EH (cell line): ENCODE data around the gene ASIC4.
A peak's percentile ranks its signal among the peaks of the same experiment; 100 is the strongest.

Source experiments
- DNase-seq: peaks from one replicate; pipeline ENCODE4 v3.0.0-alpha.2; 2015; ENCODE audit warnings: low read depth

ASIC4 gene

DNA sequence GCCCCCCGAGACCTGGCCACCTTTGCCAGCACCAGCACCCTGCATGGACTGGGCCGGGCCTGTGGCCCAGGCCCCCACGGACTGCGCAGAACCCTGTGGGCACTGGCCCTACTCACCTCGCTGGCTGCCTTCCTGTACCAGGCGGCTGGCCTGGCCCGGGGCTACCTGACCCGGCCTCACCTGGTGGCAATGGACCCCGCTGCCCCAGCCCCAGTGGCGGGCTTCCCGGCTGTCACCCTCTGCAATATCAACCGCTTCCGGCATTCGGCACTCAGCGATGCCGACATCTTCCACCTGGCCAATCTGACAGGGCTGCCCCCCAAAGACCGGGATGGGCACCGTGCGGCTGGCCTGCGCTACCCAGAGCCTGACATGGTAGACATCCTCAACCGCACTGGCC, 554 bp downstream of the ASIC4 start:
- DNase-seq: no peak

DNA sequence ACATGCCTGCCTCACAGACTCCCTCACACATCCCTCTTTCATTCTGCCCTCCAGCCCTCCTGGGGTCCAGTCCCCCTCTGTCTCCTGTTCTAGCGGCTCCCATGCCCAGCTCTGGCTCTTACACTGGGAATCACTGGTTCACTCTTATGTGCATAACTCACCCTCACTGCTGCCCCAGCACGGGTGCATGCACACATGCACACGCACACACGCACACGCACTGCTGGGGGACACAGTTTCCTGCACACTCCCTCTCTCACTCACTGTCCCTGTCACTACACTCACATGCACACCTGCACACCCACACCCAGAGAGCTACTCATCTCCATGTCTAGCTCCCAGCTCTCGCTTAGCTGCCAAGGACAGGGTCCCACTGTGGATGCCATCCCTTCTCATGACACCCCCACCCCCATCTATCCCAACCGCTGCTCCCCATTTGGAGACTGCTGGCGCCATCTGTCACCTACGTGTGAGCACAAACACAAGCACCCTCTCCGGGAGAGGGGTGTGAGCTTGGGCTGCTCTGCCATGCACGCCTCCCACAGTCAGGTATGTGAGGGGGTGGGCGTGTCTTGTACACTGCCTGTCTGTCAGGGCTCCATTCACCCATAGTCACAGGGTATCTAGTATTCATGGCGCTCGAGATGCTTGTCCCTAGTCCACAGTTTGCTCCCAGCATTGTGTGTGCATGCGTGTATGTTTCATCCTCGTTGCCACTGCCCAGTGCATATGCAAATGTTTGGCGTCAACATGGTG, 1.8 kb downstream of the ASIC4 start:
- no peak for DNase-seq

DNA sequence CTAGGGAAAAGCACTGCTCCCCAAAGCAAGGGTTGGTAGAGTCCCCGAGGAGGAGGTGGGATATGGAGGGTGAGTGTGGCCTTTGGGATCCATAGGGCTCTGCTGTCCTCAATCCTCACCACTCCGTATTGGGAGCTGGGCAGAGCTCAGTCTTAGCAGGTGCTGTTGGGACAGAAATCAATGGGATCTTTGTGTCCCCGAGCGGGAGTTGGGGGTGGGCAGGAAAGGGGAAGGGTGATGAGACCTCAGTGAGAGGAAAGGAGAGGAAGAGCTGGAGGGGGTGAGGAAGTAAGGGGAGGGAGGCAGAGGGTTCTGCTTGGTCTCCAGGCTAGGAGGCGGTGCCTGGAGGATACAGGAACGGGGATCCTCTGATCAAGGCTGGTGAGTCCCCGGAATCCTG, 2.6 kb downstream of the ASIC4 start:
- DNase-seq: no peak

DNA sequence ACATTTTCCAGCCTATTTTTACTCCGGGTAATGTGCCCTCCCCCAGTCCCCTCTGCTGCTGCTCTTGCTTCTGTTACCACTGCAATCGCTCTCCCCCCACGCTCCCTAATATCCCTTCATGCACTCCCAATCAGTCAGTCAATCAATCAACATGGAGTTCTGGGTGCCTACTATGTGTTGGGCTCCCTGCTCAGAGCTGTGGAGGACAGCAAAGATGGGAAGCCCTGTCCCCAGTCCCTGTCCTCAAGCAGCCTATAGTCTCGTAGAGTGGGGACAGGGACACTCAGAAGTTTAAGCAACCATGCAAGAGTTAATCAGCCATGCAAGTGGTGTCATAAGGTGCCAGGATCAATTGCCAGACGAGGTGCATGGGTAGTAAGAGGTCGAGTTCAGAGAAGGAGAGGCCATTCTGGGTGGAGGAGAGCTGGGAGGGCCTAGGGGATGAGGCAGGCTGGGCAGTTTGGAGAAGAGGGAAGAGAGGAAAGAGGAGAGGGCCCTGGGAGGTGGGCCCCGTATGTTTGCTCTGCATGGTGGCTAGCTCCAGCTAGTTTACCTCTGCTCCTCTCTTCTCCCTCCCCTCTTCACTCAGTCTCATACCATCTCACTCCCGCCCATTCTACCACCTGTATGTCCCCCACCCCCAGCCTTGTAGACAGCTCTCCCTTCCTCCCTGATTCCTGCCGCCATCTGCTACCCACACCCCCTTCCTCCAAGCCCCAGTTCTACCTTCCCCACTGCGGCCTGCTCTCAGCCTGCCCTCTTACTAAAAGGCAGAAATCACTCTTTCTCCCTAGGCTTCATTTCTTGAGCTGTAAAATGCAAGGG, 3.9 kb downstream of the ASIC4 start:
- no peak for DNase-seq

DNA sequence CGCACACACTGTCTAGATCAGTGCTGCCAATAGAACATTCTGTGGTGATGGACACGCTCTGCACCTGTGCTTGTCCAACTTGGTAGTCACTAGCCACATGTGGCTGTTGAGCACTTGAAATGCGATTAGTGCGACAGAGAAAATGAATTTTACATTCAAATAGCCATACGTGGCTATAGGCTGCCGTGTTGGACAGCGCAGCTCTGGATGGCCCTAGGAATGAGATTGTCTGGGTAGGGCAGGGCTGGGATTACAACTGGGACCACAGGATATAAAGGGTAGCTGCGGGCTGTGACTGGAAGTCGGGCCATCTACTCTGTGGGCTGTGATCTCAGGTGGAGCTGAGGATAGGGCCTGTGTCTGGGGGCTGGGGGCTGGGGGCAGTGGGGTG, 5.2 kb downstream of the ASIC4 start:
- no peak for DNase-seq

DNA sequence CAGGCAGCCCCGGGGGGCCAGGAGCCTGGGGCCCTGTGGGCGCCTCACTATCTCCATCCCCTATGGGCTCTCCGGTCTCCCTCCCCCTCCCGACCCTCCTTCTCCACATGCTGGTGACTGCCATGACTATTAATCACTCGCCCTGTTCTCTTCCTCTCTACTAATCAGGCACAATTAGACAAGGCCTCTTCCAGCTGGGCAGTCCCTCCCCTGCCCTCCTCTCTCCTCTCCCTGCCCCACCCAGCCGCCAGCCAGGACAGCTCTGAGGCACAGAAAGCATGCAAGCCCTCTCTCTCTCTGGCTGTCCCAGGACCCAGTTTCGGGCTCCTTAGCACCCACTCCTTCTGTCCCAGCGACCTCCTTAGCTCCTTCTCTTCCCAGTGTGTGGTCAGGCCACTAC, 5.8 kb downstream of the ASIC4 start:
- peak; percentile 56 for DNase-seq

DNA sequence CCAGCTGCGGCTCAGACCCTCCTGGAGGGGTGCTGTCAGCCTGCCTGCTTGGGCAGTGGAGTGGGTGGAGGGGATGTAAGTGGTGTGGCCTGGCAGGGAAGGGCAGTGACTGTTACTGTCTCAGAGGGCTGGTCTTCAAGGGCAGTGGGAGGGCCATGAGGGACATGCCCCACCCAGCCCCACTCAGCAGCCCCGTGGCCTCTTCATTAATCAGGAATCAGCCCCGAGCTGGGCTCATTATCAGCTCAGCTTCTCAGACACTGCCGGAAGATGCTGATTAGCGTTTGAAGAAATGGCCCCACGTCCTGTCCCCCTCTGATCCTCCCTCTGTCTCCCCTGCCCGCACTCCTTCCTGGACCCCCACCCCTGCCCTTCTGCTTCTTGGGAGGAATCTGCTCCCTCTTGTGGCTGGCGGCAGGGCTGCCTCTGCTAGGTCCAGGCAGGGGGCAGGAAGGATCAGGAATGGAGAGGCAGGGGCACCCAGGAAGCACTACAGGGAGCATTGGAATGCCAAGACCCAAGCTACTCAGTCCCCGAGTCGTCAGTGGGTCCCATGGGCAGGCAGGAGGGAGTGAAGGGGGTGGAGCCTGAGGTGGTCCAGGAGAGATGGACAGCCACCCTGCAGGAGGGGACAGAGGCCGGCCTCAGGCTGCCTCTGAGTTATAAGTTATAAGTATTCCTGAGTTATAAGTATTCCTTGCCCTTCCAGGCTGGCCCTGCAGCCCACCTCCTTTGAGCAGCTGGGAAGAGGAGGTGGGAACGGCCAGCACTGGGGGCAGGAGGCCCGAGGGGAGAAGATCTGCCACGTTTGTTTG, 7.0 kb downstream of the ASIC4 start:
- peak; percentile 75 for DNase-seq

DNA sequence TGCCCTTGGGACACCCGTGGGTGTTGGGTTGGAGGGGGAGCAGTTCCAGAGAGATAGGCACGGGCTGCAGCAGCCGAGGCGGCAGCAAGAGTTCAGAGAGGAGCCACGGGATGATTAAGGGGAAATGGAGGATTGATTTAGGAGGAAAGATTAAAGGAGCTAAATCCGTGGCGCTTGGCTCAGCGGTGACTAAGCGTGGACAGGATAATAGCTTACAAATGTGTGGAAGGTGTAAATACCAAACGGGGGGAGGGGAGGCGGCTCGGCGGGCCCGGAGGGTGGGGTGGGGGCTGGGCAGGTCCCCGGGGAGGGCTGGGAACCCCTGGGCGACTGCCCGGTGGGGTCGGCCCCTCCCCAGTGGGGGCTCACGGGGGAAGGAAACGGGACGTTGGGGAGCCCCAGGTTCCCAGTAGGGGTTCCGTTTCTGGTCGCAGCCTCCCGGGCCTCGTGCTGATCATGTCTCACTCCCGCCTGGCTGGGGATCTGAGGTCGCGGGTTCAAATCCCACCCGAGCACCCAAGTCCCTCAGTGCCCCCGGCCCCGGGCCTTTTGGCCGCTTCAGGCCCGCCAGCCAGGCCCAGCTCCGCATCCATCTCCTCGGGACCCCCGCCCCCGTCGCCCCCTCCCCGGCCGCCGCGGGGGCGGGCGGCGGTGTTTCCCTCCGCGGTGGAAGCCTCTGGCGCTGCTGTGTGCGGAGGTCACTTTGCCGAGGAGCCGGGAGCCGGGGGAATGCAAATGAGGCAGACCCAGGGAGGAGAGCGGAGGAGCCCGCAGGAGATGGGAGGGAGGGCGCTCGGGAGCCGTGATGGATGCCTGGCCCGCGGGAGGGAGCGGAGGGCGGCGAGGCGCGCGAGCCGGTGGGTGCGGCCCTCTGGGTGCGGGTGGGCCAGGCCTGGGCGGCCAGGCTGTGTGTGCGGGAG, 8.1 kb downstream of the ASIC4 start:
- peak; percentile 88 for DNase-seq

DNA sequence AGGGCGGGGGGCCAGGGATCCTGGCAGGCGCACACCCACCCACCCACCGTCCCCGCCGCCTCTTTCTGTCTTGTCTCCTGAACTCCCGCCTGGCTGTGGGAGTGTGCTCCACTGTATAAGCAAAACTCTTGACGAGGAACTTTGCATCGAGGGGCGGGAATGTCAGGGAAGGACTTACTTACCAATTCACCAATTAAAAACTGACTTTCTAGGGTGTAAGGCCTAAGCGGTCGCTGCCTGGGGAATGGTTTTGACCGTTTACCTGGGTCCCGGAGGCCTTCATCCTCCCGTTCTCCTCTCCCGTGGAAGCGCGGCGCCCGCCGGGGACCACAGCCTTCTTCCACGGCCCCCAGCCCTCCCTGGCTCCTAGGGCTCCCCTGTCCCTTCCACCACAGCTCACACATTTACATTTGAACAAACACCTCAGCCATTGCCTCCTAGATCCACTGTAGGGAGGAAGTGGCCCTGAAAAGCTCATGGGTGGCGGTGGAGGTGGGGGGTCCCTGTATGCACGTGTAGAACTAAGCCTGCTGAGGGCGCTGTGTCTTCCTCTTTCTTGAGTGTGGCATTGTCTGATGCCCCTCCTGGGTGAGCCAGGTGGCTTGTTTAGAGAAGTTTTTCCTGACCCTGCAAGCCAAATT, 8.9 kb downstream of the ASIC4 start:
- DNase-seq: no peak

DNA sequence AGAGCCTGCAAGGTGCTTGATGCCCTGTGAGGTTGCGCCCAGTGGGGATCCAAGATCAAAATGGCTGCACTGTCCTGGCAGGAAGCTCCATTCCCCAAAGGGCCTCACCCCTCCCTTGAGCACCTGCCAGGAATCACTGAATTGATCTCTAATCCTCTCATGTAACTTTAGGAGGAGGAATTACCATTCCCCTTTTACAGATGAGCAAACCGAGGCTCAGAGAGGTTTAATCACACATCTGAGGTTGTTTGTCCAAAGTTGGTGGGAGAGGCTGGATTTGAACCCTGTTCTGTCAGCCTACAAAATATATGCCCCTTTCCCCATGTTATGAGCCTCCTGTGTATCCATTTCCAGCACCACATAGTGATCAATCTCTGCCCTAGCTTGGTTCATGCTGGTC, 10.5 kb downstream of the ASIC4 start:
- no peak for DNase-seq

DNA sequence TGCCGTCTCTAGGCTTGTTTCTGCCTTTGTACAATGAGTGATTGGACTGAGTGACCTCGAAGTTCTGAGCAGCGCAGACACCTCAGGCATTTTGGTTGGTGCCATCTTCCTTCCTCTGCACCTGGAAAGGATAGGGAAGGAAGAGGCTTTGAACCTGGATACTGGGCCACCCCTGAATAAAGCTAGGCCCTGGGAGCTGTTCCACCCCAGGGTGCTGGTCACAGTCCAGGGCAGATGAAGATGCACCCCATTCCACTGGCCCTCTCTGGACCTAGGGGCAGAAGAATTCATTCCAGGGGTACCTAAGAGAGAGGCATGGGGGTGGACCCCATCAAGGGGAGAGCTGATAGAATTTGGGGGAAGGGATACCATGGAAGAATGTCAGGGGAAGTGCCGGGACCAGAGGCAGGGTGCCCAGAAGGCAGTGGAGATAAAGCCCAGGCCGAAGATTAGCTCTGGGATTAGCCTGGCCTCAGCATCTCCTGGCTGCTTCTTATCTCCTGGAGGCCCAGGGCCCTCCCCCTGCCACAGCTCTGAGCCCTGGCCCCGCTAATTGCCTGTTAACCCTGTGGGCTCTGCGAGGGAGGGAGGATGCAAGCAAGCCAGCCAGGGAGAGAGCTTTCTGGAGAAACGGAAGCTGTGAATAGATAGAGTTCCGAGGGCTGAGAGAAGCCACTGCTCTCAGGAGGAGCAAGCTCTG, 11.4 kb downstream of the ASIC4 start:
- DNase-seq: no peak

DNA sequence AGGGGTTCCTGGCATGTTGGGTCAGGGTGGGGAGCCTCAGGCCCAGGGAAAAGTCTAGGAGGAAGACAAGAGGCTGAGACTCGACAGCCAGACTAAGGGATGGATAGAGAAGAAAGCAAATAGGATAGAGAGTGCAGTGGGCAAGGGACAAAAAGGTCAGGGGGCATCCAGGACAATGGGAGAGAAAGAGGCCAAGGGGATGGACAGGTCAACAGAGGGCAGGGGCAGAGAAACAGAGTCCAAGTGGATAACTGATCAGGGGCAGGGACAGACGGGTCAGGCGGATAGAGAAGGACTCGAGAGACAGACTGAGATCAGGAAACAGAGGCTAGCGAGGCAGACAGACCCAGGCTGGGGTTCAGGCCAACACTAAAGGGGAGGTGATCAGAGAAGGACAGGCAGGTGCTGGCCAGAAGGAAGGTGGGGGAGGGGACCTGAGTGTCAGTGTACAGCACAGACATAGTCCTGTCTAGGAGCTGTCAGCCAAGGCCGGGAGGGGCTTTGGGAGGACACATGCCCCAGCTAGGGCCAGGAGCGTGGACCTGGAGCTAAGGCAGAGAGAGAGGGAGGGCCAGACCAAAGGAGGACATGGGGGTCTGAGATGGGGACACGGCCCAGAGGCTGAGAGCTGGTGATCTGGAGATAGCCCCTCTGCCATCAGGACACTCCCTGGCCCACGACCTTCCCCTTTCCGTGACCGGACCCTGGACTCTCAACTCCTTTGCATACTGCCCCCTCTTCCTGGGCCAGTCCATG, 12.2 kb downstream of the ASIC4 start:
- DNase-seq: no peak

DNA sequence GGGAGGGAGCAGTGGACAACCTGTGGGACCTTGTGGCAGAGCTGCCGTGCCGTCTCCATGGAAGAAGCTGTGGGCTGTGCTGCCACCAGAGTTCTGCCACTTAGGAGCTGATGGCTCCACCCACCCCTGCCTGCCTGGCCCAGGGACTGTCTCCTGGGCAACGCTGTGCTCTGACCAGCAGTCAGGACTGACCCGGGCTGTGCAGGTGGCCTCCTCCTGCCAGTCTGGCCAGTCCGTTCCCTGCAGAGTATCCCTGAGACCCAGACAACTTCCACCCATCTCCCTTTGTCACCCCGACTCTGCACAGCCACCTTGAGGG, 12.8 kb downstream of the ASIC4 start:
- no peak for DNase-seq

DNA sequence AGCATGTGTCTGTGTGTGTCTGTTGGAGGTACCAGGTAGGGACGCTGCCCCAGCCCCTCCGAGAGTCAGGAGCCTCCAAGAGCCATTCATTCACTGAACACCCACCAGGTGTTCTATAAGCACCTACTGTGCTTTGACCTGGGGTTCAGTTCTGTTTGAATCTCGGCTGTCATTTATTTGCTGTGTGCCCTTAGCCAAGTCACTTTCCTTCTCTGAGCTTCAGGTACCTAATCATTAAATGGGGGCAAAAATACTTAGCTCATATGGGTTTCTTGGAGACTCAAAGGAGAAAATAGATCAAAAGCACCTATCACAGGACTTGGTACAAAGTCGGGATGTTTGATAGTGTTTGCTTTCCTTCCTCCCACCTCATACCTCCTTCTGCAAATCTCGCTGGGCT, 13.2 kb downstream of the ASIC4 start:
- no peak for DNase-seq

DNA sequence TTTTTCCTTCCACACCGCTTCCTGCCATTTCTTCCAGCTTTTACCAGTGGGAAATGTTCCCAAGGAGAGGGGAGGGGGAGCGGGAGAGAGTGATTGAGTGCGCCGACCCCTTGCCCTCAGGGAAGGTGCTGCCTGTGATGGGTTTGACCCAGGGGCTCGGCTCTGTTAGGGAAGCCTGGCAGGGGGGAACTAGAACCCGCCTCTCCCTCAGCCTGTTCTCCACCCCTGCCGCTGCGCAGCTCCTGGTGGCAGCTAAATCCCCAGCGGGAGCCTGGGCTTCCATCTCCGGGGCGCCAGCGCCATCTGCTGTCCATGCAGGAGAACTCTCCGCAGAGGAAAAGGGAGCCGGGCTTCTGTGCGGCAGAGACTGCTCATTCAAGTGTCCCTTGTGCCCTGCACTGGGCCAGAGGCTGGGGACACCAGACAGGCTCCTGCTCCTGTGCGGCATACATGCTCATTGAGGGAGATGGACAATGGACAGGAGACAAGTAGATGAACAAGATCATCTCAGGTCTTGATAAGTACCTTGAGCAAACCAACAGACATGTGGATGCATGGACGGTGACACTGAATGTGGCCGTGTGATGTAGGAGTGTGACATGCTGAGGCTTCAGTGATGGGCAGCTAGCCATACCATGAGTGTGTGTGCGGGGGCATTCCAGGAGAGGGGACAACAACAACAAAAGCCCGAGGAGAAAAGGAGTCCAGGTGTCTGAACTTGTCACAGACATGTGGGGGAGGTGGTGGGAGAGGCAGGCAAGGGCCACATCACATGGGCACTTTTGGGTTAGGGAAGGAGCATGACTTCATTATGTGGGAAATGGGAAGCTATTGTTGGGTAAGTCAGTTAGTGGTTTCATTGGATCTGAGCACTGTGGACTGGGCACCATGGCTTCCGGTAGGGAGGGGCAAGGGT, 16.0 kb downstream of the ASIC4 start:
- peak; percentile 86 for DNase-seq

DNA sequence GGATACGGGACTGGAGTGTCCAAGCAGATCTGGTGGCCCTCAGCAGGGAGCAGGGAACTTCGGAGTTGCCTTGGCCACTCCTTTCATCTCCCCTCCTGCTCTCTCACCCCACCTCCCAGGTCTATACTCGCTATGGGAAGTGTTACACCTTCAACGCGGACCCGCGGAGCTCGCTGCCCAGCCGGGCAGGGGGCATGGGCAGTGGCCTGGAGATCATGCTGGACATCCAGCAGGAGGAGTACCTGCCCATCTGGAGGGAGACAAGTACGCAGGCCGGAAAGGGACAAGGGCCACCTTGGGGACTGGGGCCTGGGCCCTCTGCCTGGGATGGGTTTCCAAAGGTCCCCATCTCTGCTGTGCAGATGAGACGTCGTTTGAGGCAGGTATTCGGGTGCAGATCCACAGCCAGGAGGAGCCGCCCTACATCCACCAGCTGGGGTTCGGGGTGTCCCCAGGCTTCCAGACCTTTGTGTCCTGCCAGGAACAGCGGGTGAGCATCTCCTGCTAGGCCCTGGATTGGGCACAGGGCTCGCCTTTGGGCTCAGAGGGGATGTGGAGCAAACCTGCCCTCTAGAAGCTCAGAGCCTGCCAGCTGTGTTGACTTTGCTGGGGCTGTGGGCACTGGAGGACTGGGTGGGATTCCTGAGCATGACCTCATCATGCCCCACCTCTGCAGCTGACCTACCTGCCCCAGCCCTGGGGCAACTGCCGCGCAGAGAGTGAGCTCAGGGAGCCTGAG, 17.5 kb downstream of the ASIC4 start:
- DNase-seq: no peak

DNA sequence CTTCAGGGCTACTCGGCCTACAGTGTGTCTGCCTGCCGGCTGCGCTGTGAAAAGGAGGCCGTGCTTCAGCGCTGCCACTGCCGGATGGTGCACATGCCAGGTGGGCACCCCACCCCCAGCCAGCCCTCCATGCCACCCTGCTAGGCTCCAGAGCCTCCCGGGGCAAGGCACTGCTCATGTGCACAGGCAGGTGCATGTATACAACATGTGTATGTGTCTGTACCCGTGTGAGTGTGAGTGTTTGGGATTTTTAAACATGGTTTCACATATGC, 18.0 kb downstream of the ASIC4 start:
- DNase-seq: no peak

DNA sequence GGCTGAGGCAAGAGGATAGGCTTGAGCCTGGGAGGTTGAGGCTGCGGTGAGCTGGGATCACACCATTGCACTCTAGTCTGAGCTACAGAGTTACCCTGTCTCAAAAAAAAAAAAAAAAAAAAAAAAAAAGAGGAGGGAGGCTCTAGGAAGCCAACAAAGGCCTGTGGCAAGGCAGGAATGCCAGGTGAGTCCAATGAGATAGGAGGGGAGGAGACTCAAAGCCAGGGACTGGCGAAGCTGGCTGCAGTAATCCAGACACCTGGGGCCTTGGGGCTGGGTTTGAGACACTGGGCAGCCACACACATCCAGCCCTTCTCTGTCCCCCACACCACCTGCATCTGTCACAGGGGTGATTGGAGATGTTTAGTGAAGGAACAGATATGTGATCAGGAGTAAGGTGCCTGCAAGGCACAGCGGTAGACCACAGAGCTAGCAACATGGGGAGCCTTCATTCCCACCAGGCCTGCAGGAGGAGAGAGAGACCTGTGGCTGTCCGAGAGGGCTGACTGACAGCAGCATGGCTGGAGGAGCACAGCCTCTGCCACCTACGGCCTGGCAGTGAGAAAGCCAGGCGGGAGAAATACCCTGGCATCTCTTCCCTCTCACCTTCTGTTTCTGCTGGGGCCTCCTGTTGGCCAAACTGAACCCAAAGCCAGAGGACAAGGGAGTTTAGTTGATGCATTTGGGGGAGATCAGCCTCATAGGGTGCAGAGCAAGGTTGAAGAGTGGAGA, 19.8 kb downstream of the ASIC4 start:
- DNase-seq: no peak
